ENCODE data around the gene PPM1H.

Gene PPM1H

DNA sequence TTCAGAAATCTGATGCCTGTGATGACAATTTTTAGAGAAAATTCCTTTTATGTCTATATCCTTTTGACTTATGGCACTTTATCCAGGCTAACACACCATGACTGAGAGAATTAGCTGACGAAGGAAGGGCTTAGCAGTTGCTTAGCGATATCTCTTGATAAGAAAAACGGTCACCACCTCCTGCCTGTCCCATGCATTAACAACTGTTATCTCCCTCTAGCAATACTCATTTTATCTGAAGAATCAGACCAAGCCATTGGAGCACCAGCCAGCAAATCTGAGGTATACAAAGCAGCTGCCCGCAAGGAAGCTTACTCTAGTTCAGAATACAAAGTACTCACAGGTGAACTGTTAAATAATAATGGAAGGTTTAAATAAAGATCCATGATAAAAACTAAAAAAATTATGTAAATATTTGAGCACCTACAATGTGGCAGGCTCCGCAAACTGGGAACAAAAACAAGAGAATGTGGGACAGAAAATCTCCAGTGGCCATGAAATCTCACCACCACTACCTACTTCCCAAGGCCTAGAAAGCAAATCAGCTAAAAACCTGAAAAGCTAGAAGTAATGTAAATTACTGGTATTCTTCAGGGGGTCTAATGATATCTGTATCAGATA lies 24.3 kb downstream of the PPM1H start:
- intact Hi-C loops (cut with micrococcal nuclease), result no loop called here

DNA sequence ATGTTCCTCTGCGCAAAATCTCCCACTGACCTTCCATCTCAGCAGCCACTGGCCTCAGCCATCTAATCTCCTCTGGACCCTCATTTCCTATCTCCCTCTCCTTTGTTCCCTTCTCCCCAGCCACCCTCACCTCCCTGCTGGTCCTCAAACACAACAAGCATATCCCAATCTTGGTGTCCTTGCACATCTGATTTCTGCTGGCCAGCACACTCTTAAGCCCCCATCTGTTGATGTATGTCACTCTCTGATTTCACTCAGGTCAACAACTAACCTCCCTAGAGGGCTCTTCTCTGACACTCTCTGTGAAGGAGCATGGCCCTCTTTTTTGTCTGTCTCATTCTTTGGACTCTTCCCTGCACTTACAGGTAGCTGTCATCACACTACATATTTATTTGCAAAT lies 25.6 kb downstream of the PPM1H start:
- intact Hi-C loops (cut with micrococcal nuclease), result no loop called here
- no peaks in the 10 kb centered on the region for H3K27me3 Mint-ChIP-seq
- no peaks in the 10 kb centered on the region for H3K36me3 Mint-ChIP-seq (ENCODE audit: low read depth)
- no peak overlapping the region for H3K27ac Mint-ChIP-seq
- no peak overlapping the region for H3K4me3 Mint-ChIP-seq
- peaks cover under 1% of the 10 kb centered on the region for H3K9me3 Mint-ChIP-seq
- peaks cover 4% of the 10 kb centered on the region for H3K4me1 Mint-ChIP-seq (ENCODE audit: low read depth)

More for the DNA sequence above, 24.3 kb downstream of the PPM1H start:
- H3K27ac Mint-ChIP-seq, result no peak overlapping the region
- H3K4me3 Mint-ChIP-seq, result no peak overlapping the region
- H3K4me1 Mint-ChIP-seq (ENCODE audit: low read depth), result peaks cover 14% of the 10 kb centered on the region
- H3K9me3 Mint-ChIP-seq, result peaks cover 7% of the 10 kb centered on the region
- H3K36me3 Mint-ChIP-seq (ENCODE audit: low read depth), result no peaks in the 10 kb centered on the region
- no peaks in the 10 kb centered on the region for H3K27me3 Mint-ChIP-seq

DNA sequence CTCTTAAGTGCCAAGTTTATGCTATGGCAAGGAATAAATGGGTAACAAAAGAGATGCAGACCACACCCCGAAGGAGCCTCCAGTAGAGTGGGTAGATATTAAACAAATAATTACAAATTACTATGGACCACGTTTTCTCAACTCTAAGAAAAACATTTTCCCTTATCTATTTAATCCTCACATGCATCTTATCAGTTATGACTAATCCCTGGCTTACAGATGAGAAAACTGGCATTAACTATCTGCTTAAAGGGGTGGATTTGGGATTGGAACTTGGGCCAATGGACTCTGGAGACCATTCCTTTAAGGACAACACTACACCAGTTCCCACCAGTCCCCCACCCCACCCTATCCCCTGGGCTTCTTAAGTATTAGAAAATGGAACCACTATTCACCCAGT lies 26.3 kb downstream of the PPM1H start:
- Mint-ChIP-seq H3K36me3 (ENCODE audit: low read depth) (no peaks in the 10 kb centered on the region), H3K27ac (no peak overlapping the region), H3K9me3 (no peaks in the 10 kb centered on the region), H3K4me3 (no peak overlapping the region), H3K27me3 (no peaks in the 10 kb centered on the region), H3K4me1 (ENCODE audit: low read depth) (no peaks in the 10 kb centered on the region)
- intact Hi-C loops (cut with micrococcal nuclease), result no loop called here

DNA sequence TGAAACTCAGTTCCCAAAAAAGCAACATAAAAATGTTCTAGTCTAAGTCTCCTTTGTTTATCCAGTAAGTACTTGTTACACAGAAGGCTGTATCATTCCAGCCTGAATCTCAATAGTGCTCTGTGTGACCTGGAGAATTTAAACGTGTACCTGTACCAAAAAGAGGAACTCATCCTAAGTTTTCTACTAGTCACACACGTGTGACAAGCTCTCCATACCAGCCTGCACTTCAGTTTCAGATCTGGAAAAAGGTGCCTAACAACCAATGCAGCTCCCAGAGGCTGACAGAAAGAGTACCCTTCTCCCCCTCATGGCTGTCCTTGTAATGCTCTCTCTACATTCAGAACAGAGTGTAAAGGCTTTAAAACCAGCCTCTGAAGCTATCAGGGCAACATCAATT lies 27.4 kb downstream of the PPM1H start:
- no peaks in the 10 kb centered on the region for H3K9me3 Mint-ChIP-seq
- intact Hi-C loops (cut with micrococcal nuclease), result no loop called here
- no peak overlapping the region for H3K4me3 Mint-ChIP-seq
- H3K27me3 Mint-ChIP-seq, result no peaks in the 10 kb centered on the region
- H3K36me3 Mint-ChIP-seq (ENCODE audit: low read depth), result no peaks in the 10 kb centered on the region
- H3K4me1 Mint-ChIP-seq (ENCODE audit: low read depth), result no peaks in the 10 kb centered on the region
- no peak overlapping the region for H3K27ac Mint-ChIP-seq

DNA sequence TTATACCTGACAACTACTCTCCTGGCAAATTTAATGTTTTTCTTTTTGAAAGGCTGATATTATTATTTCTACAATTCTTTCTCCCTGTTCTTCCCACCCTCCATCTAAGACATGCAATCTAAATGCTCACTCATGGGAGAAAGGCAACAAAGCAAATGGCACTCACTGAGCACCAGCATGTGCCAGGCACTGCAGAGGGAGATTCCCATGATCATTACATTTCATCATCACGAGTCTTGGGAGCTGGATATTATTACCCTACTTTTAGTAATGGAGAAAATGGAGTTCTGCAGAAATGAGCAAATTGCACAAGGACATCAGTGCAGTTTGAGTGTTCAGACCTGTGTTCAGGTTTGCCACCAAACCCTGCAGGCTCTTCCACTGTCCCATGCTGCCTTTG lies 27.9 kb downstream of the PPM1H start:
- H3K27me3 Mint-ChIP-seq, result no peaks in the 10 kb centered on the region
- no peaks in the 10 kb centered on the region for H3K4me1 Mint-ChIP-seq (ENCODE audit: low read depth)
- H3K4me3 Mint-ChIP-seq, result no peak overlapping the region

DNA sequence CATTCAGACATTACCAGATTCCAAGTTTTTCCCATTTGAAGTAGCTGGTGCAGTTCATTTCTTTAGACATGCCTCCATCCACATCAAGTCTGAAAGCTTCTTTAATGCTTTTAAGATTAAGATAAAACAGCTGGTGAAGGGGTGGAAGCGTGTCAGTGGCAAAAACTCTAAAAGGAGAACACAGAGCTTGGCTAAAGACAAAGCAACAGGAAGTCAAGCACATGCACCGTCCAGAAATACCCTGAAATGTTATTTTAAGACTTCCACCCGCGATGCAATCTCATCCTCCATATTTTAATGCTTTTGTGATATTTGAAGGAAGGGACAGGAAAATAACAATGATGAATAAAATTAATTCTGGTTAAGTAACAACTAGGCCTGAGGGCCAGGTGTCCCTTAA lies 31.8 kb downstream of the PPM1H start:
- Mint-ChIP-seq H3K4me1 (ENCODE audit: low read depth) (peaks cover 14% of the 10 kb centered on the region), H3K9me3 (no peaks in the 10 kb centered on the region), H3K36me3 (ENCODE audit: low read depth) (no peaks in the 10 kb centered on the region), H3K27ac (no peak overlapping the region), H3K27me3 (no peaks in the 10 kb centered on the region), H3K4me3 (no peak overlapping the region)
- intact Hi-C loops (cut with micrococcal nuclease), result no loop called here

More for the DNA sequence above, 27.9 kb downstream of the PPM1H start:
- Mint-ChIP-seq H3K27ac (no peak overlapping the region), H3K9me3 (no peaks in the 10 kb centered on the region), H3K36me3 (ENCODE audit: low read depth) (no peaks in the 10 kb centered on the region)
- intact Hi-C loops (cut with micrococcal nuclease), result no loop called here

DNA sequence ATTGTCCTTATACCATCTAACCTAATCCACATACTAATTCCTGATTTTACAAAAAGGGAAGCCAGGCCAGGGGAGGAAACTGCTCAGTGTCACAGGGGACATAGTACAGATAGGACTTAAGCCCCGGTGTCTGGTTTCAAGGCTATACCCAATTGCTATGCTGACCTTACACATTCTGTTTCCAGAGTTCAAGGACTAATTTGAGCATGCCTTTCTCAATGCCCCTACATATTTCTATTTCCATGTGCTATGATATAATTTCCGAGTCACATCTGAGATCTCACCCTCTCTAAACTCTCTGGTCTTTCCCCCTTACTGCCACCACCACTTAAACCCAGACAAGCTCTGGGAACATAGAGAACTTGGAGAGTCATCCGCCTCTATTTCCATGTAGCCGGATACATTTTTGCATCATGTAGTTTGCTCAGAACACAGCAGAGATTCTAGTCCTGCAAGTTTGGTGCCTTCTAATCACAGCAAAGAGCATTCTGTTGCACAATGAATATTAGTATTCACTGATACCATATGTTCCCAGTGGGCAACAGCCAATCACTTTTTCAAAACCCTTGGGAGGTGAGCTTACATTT lies 34.2 kb downstream of the PPM1H start:
- intact Hi-C loops (cut with micrococcal nuclease), result no loop called here
- H3K36me3 Mint-ChIP-seq (ENCODE audit: low read depth), result no peaks in the 10 kb centered on the region
- no peak overlapping the region for H3K4me3 Mint-ChIP-seq
- no peak overlapping the region for H3K27ac Mint-ChIP-seq
- H3K4me1 Mint-ChIP-seq (ENCODE audit: low read depth), result peaks cover 14% of the 10 kb centered on the region
- H3K9me3 Mint-ChIP-seq, result no peaks in the 10 kb centered on the region
- no peaks in the 10 kb centered on the region for H3K27me3 Mint-ChIP-seq

DNA sequence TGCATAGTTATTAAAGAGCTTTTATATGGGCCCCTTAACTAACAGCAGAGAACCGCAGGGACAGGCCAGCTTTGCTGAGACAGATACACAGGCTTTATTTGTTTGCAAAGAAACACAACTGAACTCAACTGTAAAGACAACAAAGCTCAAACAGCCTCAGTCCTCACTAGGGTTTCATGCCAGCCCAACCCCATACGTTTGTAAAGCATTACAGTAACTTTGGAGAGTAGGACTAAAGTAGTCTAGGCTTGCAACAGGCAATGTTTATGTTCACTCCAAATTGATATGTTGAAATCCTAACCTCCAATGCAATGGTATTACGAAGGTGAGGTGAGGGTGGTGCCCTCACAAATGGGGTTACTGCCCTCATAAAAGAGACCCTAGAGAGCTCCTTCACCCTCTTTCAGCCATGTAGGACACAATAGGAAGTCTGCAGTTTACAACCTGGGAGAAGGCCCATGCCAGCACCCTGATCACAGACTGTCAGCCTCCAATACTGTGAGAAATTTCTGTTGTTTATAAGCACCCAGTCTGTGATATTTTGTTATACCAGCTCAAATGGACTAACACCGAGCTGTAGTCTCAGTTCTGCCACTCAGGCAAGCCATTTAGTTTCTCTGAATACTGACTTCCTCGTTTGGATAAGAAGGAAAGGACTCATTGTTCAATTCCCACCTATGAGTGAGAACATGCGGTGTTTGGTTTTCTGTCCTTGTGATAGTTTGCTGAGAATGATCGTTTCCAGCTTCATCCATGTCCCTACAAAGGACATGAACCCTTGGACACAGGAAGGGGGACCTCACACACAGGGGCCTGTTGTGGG lies 35.2 kb downstream of the PPM1H start:
- intact Hi-C loops (cut with micrococcal nuclease), result no loop called here
- no peaks in the 10 kb centered on the region for H3K36me3 Mint-ChIP-seq (ENCODE audit: low read depth)
- H3K27ac Mint-ChIP-seq, result no peak overlapping the region
- peaks cover 14% of the 10 kb centered on the region for H3K4me1 Mint-ChIP-seq (ENCODE audit: low read depth)
- H3K9me3 Mint-ChIP-seq, result no peaks in the 10 kb centered on the region
- no peaks in the 10 kb centered on the region for H3K27me3 Mint-ChIP-seq
- H3K4me3 Mint-ChIP-seq, result no peak overlapping the region

DNA sequence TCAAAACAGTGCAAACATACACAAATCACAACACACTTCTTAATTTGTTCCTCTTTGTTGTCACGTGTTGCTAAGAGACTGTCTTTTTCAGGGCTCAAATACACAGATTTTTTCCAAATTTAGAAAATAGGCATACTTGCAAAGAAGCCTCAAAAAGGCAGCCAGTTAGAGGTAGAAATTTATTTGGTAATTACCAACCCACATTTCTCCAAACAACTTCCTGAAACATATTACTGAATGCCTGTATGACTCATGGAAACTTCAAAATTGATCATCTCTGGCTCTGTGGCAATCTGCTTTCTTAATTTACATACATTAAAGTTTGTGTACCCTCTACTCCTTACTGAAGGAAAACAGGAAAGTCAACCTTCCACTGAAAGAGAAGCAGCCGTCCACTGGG lies 36.4 kb downstream of the PPM1H start:
- H3K4me3 Mint-ChIP-seq, result no peak overlapping the region
- no peaks in the 10 kb centered on the region for H3K36me3 Mint-ChIP-seq (ENCODE audit: low read depth)

DNA sequence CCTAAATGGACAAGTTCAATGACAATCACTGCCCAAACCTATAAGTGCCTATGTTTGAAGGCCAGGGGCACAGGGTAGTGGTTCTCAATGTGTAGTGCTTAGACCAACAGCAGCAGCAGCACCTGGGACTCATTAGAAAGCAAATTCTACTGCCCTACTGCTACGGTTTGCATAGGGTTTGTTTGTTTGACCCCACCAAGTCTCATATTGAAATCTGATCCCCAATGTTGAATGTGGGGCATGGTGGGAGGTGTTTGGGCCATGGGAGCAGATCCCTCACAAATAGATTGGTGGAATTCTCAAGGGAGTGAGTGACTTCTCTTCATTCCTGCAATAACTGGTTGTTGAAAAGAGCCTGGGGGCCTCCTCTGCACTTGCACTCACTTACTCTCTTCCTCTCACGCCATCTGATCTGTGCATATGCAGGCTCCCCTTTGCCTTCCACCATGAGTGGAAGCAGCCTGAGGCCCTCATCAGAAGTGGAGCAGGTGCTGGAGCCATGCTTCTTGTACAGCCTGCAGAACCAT lies 39.5 kb downstream of the PPM1H start:
- no peak overlapping the region for H3K27ac Mint-ChIP-seq
- no peak overlapping the region for H3K4me3 Mint-ChIP-seq
- peaks cover 7% of the 10 kb centered on the region for H3K4me1 Mint-ChIP-seq (ENCODE audit: low read depth)
- no peaks in the 10 kb centered on the region for H3K27me3 Mint-ChIP-seq
- no peaks in the 10 kb centered on the region for H3K36me3 Mint-ChIP-seq (ENCODE audit: low read depth)
- H3K9me3 Mint-ChIP-seq, result no peaks in the 10 kb centered on the region
- intact Hi-C loops (cut with micrococcal nuclease), result no loop called here

More for the DNA sequence above, 36.4 kb downstream of the PPM1H start:
- H3K9me3 Mint-ChIP-seq, result no peaks in the 10 kb centered on the region
- intact Hi-C loops (cut with micrococcal nuclease), result no loop called here
- no peaks in the 10 kb centered on the region for H3K27me3 Mint-ChIP-seq
- peaks cover 14% of the 10 kb centered on the region for H3K4me1 Mint-ChIP-seq (ENCODE audit: low read depth)
- no peak overlapping the region for H3K27ac Mint-ChIP-seq

DNA sequence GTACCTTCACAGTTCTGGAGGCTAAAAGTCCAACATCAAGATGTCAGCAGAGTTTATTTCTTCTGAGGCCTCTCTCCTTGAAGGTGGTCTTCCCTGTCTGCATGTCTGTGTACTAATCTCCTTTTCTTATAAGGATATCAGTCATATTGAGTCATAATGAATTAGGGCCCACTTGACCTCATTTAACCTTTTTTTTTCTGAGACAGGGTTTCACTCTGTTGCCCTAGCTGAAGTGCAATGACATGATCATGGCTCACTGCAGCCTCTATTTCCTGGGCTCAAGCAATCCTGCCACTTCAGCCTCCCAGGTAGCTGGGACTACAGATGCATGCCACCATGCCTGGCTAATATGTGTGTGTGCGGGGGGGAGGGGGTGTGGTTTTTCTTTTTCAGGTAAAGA lies 41.7 kb downstream of the PPM1H start:
- no peaks in the 10 kb centered on the region for H3K27me3 Mint-ChIP-seq
- intact Hi-C loops (cut with micrococcal nuclease), result no loop called here
- H3K4me1 Mint-ChIP-seq (ENCODE audit: low read depth), result peaks cover 11% of the 10 kb centered on the region
- H3K27ac Mint-ChIP-seq, result no peak overlapping the region
- no peaks in the 10 kb centered on the region for H3K36me3 Mint-ChIP-seq (ENCODE audit: low read depth)
- no peak overlapping the region for H3K4me3 Mint-ChIP-seq
- H3K9me3 Mint-ChIP-seq, result peaks cover under 1% of the 10 kb centered on the region

DNA sequence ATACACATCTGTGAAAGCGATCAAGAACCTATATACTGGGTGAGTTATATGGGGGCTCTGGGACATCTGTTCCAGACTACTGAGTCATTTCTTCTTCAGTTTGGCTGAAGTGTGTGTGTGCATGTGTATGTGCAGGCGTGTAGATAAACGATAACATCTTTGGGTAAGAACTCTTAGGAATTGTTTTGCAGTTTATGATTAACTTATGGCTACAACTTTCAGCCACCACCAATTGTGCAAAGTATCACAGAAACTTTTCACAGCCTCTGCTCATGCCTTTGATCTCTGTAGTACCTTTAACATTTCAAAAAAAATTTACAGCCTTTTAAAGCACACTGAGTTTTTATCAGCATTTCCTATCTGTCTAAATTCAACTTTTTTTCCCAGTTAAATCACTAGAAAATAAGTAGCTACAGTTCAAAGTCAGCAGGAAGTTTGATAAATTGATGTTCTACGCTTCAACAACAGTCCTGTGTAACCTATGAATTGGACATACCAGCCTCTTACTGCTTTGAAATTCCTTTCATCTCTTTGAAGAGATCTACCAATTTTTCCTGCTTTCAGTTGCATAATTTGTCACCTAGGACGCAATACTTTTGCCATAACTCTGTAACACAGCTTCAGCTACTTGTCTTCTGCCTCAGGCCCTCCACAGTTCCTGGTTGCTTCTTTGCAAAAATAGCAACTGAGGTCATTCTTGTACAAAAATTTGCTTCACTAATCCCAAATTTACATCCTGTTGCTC lies 43.0 kb downstream of the PPM1H start:
- peaks cover 24% of the 10 kb centered on the region for H3K4me1 Mint-ChIP-seq (ENCODE audit: low read depth)
- H3K9me3 Mint-ChIP-seq, result peaks cover 11% of the 10 kb centered on the region
- no peak overlapping the region for H3K4me3 Mint-ChIP-seq
- no peaks in the 10 kb centered on the region for H3K36me3 Mint-ChIP-seq (ENCODE audit: low read depth)
- no peak overlapping the region for H3K27ac Mint-ChIP-seq
- H3K27me3 Mint-ChIP-seq, result no peaks in the 10 kb centered on the region
- intact Hi-C loops (cut with micrococcal nuclease), result no loop called here

DNA sequence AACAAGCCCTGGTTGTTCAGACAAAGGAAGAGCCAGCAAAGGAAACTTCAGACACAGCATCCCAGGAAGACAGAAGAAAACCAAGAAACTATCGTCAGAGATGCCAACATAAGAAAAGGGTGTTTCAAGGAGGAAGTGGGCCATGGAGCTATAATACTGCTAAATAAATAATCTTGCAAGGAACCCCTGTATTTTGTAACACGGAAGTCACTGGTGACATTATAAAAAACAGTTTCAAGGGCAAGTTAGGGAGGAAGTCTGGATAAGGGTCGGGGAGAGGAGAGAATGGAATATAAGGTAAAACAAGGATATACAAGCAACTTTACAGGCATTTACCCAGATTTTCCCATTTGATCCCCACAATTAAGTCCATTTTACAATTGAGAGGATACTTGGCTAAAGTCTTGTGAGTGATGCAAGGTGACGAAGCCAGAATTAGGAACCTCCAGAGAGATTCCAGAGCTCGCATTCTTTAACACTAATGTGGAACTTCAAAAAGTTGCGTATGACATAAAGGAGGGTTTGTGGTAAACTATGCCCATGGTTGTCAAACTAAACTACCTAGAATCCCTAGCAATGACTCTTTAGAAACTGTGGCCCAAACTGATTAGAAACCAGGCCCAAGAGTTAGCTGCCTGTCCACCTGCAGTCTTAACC lies 46.4 kb downstream of the PPM1H start:
- H3K9me3 Mint-ChIP-seq, result peaks cover 20% of the 10 kb centered on the region
- intact Hi-C loops (cut with micrococcal nuclease), result no loop called here

More for the DNA sequence above, 46.4 kb downstream of the PPM1H start:
- no peak overlapping the region for H3K27ac Mint-ChIP-seq
- no peaks in the 10 kb centered on the region for H3K36me3 Mint-ChIP-seq (ENCODE audit: low read depth)
- peaks cover 29% of the 10 kb centered on the region for H3K4me1 Mint-ChIP-seq (ENCODE audit: low read depth)
- H3K4me3 Mint-ChIP-seq, result no peak overlapping the region
- H3K27me3 Mint-ChIP-seq, result no peaks in the 10 kb centered on the region
